Type B pancreatic cell (in vitro differentiated cells): ENCODE measurements around the gene CHRM4. TPM values are rescaled to one million over a fixed set of nuclear protein-coding genes. Genes with fewer than 3 reads are reported as not detected.

Source experiments
- DNase-seq: peaks from one replicate; pipeline ENCODE4 v3.0.0; 2021; ENCODE audit warnings: mixed read lengths; ENCODE audit not compliant: unreplicated experiment; ENCODE audit errors: extremely low spot score
- H3K27ac Mint-ChIP-seq: 2 replicates; pipeline ENCODE4 v1.8.0; 2021; ENCODE audit warnings: mild to moderate bottlenecking, mixed read lengths
- H3K27me3 Mint-ChIP-seq: 2 replicates; pipeline ENCODE4 v1.8.0; 2021; ENCODE audit warnings: mixed read lengths
- H3K36me3 Mint-ChIP-seq: 2 replicates; pipeline ENCODE4 v1.8.0; 2021; ENCODE audit warnings: mixed read lengths
- H3K4me1 Mint-ChIP-seq: one replicate; pipeline ENCODE4 v1.8.0; 2021; ENCODE audit warnings: mixed read lengths; ENCODE audit not compliant: unreplicated experiment
- H3K4me3 Mint-ChIP-seq: 2 replicates; pipeline ENCODE4 v1.8.0; 2021; ENCODE audit warnings: mild to moderate bottlenecking, mixed read lengths
- H3K9me3 Mint-ChIP-seq: 2 replicates; pipeline ENCODE4 v1.8.0; 2021; ENCODE audit warnings: mixed read lengths
- total RNA-seq: library from RNA; stranded (reverse); gene quantifications from 2 replicates; pipeline ENCODE4 v1.2.1, GENCODE V29; 2021; ENCODE audit warnings: low replicate concordance
- TF ChIP-seq, protein P1 (sequence below): fragments of 200-600 bp; sonication (generic); conservative IDR thresholded peaks from 2 replicates; pipeline ENCODE4 v1.5.0; 2021; ENCODE audit warnings: antibody characterized with exemption, mild to moderate bottlenecking

Gene CHRM4
- total RNA-seq, 1 donor from 2014 or later: 1.0 TPM

DNA sequence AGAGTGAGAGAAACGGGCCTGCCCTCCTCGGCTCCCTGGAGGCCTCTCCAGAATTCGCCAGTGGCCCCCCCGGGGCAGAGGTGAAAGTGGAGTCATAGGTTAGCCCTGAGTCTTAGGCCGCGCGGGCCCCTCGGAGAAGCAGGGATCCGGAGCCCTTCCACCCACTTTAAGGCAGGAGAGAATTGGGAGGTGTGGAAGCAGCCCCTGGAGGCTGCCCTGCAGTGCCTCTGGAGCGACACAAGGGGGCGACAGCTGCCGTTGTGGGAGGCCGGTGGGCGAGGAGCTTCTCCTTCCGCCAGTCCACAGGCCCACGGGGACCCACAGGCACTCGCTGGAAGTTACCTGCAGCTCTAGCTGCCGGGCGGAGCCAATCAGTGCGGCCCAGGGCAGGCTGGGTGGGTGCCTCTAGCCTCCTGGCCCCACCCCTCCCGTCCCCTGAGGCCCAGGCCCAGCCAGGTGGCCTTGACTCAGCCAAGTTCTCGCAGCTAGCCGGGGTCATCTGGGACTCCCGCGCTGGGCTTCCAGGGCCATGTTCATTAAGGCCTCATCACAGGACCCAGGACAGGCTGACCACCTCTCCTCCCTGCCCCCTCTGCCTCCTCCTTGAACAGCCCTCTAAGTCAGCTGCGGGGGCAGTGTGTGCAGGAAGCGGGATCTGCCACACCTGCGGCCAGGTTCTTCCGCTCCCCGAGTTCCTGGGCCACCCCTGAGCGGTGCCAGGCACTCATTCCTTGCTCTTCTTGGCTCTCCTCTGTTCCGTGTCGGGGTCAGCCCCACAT, 39.3 kb downstream of the CHRM4 start:
- Mint-ChIP-seq H3K27ac (no peak overlapping the region), H3K27me3 (no peaks in the 10 kb centered on the region), H3K4me3 (no peak overlapping the region), H3K4me1 (peaks cover 28% of the 10 kb centered on the region), H3K9me3 (no peaks in the 10 kb centered on the region), H3K36me3 (no peaks in the 10 kb centered on the region)
- DNase-seq: no peak
- TF ChIP-seq, protein P1, sequence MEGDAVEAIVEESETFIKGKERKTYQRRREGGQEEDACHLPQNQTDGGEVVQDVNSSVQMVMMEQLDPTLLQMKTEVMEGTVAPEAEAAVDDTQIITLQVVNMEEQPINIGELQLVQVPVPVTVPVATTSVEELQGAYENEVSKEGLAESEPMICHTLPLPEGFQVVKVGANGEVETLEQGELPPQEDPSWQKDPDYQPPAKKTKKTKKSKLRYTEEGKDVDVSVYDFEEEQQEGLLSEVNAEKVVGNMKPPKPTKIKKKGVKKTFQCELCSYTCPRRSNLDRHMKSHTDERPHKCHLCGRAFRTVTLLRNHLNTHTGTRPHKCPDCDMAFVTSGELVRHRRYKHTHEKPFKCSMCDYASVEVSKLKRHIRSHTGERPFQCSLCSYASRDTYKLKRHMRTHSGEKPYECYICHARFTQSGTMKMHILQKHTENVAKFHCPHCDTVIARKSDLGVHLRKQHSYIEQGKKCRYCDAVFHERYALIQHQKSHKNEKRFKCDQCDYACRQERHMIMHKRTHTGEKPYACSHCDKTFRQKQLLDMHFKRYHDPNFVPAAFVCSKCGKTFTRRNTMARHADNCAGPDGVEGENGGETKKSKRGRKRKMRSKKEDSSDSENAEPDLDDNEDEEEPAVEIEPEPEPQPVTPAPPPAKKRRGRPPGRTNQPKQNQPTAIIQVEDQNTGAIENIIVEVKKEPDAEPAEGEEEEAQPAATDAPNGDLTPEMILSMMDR: peak; percentile 91

DNA sequence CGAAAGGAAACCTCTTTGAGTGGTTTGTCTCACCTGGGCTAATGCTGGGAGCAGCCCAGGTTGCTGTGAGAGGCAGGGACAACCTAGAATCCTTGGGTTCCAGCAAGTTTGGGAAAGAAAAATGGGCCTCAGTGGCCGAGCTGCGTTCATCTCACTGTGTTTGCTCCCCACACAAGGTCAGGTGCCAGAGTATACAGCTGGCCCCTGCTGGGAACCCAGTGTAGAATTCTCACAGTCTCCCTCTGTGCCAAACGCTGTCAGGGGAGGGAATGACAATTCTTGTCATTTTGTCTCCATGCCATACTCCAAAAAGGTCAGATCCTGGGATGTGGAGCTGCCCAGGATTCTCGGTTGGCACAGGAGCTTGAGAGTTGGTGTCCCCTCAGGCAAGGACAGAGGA, 40.0 kb downstream of the CHRM4 start:
- Mint-ChIP-seq H3K27me3 (peaks cover under 1% of the 10 kb centered on the region), H3K9me3 (no peaks in the 10 kb centered on the region), H3K4me1 (peaks cover 27% of the 10 kb centered on the region), H3K36me3 (no peaks in the 10 kb centered on the region), H3K4me3 (no peak overlapping the region), H3K27ac (no peak overlapping the region)
- no peak for DNase-seq
- TF ChIP-seq, protein P1: no peak

DNA sequence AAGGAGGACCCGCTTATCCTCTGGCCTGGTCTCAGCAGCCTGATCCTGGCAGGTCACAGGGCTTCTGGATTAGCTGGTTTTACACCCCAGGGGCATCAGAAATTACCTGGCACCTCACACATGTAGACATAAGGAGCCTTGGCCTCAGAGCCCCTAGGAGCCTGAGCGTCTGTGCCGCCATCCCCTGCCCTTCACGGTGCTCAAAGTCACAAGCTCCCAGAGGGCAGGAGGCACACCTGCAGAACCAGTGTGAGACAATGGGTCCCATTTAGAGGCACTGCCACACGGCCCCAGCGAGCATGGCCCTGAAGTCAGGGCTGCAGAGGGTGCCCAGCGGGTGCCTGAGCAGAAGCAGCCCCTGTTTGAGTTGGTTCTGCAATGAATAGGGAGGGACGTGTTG, 40.4 kb downstream of the CHRM4 start:
- DNase-seq: no peak
- TF ChIP-seq, protein P1: no peak
- H3K9me3 Mint-ChIP-seq: no peaks in the 10 kb centered on the region
- no peaks in the 10 kb centered on the region for H3K36me3 Mint-ChIP-seq
- H3K27ac Mint-ChIP-seq: no peak overlapping the region
- H3K4me3 Mint-ChIP-seq: no peak overlapping the region
- H3K4me1 Mint-ChIP-seq: peaks cover 30% of the 10 kb centered on the region
- peaks cover 4% of the 10 kb centered on the region for H3K27me3 Mint-ChIP-seq

DNA sequence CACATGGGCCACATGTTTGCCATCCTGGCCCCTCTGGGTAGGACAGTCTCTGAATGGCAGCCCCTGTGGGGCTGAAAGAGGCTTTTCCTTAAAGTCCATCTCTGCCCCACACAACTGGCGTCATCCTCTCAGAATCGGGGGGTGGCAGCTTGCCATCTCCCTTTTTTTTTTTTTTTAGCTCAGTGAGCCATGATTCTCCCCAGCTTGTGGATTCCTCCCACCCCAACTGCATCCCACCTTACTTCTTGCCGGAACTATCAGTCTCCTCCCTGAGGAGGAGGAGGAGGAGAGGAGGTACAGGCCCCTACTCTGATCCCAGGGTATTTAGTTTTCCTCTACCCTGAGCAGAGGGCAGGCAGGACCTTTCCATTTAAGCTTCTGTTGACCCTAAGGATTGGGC, 40.9 kb downstream of the CHRM4 start:
- TF ChIP-seq, protein P1: no peak
- Mint-ChIP-seq H3K27me3 (peaks cover 4% of the 10 kb centered on the region), H3K4me3 (no peak overlapping the region), H3K36me3 (no peaks in the 10 kb centered on the region), H3K27ac (no peak overlapping the region), H3K9me3 (no peaks in the 10 kb centered on the region), H3K4me1 (peaks cover 30% of the 10 kb centered on the region)
- DNase-seq: no peak

DNA sequence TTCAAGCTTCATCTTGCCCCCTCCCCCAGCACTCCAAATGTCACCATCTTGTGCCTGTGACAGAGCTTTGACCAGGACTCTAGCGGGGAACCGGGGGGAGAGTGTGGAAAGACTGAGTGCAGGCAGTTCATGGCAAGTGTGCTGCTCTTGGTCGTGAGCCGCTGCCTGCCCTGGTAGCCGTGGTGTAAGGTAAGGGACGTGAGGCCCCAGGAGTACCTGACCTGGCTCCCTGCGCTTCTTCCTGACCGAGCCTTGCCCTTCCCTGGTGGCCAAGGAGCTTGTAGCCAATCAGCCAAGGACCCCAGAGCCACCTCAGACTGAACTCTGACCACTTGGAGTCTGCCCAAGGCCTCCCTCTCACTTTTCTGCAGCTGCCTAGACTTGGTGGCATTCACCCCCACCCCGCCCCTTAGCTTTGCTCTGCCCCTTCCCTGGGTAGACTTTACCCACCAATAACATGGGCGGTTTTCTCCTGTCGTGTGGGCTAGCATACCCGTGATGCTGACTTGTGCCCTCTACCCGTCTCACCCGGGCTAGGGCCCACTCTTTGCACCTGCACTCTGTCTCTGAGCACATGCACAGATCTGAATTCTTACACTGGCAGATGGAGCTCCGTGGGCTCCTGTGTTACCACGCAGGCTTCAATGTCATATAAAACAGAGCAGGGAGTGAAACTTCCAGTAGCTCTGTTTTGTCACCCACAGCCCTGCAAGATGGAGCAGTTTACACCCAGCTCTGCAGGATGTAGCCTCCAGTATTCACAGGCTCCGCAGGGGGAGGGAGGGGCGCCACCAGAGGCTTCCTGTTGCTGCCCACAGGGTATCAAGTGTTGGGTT, 42.8 kb downstream of the CHRM4 start:
- Mint-ChIP-seq H3K27ac (peak overlapping the region; percentile 58), H3K9me3 (no peaks in the 10 kb centered on the region), H3K36me3 (no peaks in the 10 kb centered on the region), H3K27me3 (peaks cover 4% of the 10 kb centered on the region), H3K4me3 (peak overlapping the region; percentile 89), H3K4me1 (peaks cover 34% of the 10 kb centered on the region)
- no peak for DNase-seq
- TF ChIP-seq, protein P1: no peak
